Left hindlimb (tissue), 1 donor: ENCODE data around the gene ADCY10.

Source experiments
- DNase-seq: peaks from one replicate; pipeline ENCODE4 v3.0.0-alpha.2; 2018

ADCY10 gene

GRCh38 chr1:167776616-167777268, 137.2 kb downstream of the ADCY10 start:
- DNase-seq = no peak

GRCh38 chr1:167776151-167776550, 137.8 kb downstream of the ADCY10 start:
- DNase-seq = no peak

GRCh38 chr1:167775178-167775577, 138.8 kb downstream of the ADCY10 start:
- no peak for DNase-seq

GRCh38 chr1:167774710-167775109, 139.2 kb downstream of the ADCY10 start:
- DNase-seq = no peak

GRCh38 chr1:167773516-167773915, 140.4 kb downstream of the ADCY10 start:
- no peak for DNase-seq

GRCh38 chr1:167772436-167772835, 141.5 kb downstream of the ADCY10 start:
- no peak for DNase-seq

GRCh38 chr1:167770127-167770526, 143.8 kb downstream of the ADCY10 start:
- no peak for DNase-seq

- no peak for DNase-seq
These were observed 146.2 kb downstream of the ADCY10 start for GRCh38 chr1:167767761-167768160.

GRCh38 chr1:167766538-167766937, 147.4 kb downstream of the ADCY10 start:
- no peak for DNase-seq

- DNase-seq = no peak
These were observed 148.4 kb downstream of the ADCY10 start for GRCh38 chr1:167765496-167765895.

GRCh38 chr1:167764458-167765330, 149.2 kb downstream of the ADCY10 start:
- no peak for DNase-seq

GRCh38 chr1:167763525-167764220, 150.3 kb downstream of the ADCY10 start:
- no peak for DNase-seq

GRCh38 chr1:167762061-167762746, 151.7 kb downstream of the ADCY10 start:
- DNase-seq = no peak

GRCh38 chr1:167761400-167761799, 152.5 kb downstream of the ADCY10 start:
- DNase-seq = no peak
